UCSD-AML1 (cell line): Measurements from ENCODE around the gene FCER1G.
"Not testable (repeated sequence)": the region's sequence is repeated elsewhere in the genome, so short reads cannot be mapped to it uniquely, and the experiment has no call there.

Source experiments
- DNase-seq: peaks from one replicate; lab custom pipeline; 2025; ENCODE audit not compliant: unreplicated experiment; lab: John Stamatoyannopoulos, UW

The FCER1G gene

GRCh38 chr1:161206411-161207140 lies 8.5 kb upstream of the FCER1G start:
- no peak for DNase-seq

- no peak for DNase-seq
Measured at GRCh38 chr1:161207173-161207572, 7.9 kb upstream of the FCER1G start.

- DNase-seq = peak; percentile 77
Measured at GRCh38 chr1:161209790-161210409, 5.2 kb upstream of the FCER1G start.

DNA sequence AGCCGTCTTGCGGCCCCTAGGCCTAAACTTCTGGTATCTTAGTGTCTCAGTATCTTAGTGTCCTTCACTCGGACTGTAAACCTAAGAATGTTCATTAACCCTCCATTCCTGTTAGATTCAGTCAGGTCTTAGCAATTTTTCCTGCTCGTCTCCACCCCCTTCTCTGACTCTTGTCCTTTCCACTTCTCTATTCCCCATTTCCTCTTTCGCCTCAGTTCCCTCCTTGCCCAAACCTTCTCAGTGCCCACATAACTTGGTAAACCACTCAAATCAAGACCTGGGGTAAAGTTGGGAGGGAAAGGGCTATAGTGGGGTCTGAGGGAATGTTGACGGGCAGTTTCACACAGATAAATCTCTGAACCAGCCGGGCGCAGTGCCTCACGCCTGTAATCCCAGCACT lies 726 bp upstream of the FCER1G start:
- no peak for DNase-seq

- DNase-seq = peak; percentile 33
Measured at GRCh38 chr1:161216945-161217712, 2.0 kb downstream of the FCER1G start.

- no peak for DNase-seq
Measured at GRCh38 chr1:161217831-161218230, 2.7 kb downstream of the FCER1G start.

- no peak for DNase-seq
Measured at GRCh38 chr1:161218301-161219077, 3.4 kb downstream of the FCER1G start.

- no peak for DNase-seq
Measured at GRCh38 chr1:161219078-161219892, 4.2 kb downstream of the FCER1G start.

DNA sequence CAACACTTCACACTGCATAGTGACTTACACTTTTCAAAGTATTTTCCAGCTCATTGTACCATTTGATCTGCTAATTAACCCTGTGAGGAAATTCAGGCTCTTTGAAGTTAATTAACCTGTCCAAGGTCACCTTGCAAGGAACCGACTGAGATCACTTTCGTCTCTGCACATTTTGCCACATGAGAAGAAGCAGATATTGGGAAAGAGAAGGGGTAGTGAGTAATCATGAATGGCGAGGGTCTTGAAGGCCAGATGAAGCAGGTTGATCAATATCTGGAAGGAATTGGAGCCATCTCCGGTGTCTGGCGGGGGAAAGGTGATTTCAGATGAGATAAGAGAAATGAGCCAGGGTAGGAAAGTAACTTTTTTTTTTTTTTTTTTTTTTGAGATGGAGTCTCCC lies 4.9 kb downstream of the FCER1G start:
- DNase-seq = no peak

DNA sequence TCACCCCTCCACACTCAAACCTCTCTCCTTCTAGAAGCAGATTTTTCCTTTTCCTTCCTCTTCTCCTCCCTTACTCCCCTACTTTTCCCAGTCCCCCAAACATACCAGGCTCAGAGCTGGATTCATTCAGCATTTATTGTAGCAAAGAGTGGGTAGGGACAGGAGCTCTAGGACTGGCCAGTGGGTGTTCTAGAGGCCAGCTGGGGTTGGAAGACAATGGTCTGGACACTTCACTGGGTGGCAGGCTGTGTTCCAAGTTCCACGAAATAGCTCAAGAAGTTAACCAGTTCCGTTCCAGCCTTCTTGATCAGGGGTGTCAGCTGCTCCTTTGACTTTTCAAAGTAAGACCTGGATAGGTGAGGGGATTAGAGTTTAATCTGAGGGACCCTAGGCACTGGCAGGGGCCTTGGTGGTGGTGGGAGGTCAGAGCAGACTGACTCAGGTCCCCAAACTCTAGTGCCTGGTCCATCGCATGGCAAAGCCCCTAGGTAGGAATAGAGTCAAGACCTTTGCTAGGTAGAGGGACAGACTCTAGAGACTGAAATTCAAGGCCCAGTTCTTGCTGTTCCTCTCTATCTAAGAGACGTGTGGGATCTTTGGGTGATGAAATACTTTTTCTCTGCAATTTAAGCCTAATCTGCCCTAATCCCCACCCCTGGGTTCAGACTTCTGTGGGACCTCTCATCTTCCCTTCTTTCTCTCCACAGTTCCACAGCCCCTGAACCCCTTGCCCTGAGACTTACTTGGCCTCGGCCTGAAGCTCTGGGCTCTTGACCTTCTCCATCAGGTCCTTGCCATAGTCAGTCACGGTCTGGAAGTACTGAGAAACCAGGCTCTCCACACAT lies 7.3 kb downstream of the FCER1G start:
- no peak for DNase-seq

DNA sequence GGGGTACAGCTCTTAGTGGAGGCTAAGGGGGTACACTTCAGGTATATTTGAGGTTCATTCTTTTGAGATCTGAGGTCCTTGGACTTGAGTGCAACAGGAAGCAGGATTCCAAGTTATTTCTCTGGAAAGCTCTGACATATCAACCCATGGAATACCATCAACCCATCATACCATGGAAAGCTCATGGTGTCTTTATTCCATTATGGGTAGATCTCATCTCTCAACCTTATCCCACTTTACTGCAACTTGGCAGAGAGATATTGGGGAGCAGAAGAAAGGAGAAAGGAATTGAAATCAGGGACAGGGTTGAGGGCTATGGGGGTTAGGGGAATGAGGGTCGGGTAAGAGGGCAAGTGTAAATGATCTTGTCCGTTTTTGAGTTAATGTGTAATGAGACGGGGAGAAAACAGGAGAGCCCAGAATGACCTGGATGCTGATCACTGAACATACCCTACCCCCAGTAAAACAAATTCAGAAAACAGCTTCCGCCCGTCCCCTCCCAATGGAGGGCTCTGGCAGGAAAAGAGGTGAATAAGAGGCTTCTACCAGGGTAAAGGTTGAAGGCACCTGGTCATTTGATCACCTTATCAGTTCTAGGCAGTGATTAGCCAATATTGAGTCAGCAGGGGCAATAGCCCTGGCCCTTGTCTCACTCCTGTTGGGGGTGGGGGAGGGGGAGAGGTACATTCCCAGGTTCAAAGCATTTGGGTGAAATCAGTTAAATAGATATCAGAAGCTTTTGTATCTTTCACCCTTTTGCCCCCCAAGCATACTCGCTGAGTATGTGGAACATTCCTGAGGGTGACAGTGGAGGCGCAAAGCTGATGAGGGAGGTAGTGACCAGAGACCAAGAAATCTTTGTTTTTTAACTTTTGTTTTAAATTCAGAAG lies 9.0 kb downstream of the FCER1G start:
- DNase-seq = no peak

DNA sequence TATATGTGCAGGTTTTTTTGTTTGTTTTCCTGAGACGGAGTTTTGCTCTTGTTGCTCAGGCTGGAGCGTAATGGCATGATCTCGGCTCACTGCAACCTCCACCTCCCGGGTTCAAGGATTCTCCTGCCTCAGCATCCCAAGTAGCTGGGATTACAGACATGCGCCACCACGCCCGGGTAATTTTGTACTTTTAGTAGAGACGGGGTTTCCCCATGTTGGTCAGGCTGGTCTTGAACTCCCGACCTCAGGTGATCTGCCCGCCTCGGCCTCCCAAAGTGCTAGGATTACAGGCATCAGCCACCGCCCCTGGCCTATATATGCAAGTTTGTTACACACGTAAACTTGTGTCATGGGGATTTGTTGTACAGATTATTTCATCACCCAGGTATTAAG lies 9.6 kb downstream of the FCER1G start:
- DNase-seq = not testable (repeated sequence)

GRCh38 chr1:161225178-161225533 lies 10.1 kb downstream of the FCER1G start:
- no peak for DNase-seq

DNA sequence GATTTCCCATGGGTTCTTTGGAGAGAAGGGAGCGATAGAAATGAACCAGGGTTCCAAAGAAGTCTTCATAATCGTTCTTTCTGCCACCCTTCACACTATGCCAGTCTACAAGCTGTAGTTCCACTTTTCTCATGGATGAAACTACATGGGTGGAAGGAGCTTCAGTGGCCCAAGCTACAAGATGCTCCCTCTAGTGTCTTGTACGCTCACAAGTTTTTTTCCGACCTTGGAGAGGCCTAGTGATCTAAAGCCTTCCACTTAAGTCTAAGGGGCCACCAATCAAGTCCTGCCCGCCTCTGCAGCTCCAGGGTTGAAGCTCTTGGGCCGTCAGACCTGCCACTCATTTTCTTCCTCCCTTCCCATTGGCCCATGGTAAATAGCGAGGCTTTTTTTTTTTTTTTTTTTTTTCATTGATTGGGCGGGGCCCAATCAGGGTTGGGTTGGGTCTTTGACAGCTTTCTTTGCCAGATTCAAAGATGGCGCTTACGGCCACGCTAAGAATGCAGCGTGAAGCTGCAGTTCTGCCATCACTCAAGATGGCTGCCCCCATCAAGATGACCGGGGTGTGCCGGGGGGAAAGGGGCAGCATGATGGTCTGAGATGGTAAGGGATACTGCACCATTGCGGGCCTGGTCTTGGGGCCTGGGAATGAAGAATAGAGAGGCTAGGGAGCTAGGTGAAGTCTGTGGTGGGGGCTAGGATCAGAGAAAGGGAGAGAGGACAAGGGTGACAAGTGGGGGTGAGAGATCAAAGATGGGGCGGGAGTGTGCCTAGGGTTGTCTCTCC lies 10.6 kb downstream of the FCER1G start, which contains the start of gene TOMM40L:
TOMM40L (plus strand) TSS at position 527 of the 786 bp plus-strand sequence. CDS start 430 bp downstream, outside the sequence.
- DNase-seq = peak; percentile 90

- DNase-seq = no peak
Measured at GRCh38 chr1:161226320-161226711, 11.2 kb downstream of the FCER1G start.

DNA sequence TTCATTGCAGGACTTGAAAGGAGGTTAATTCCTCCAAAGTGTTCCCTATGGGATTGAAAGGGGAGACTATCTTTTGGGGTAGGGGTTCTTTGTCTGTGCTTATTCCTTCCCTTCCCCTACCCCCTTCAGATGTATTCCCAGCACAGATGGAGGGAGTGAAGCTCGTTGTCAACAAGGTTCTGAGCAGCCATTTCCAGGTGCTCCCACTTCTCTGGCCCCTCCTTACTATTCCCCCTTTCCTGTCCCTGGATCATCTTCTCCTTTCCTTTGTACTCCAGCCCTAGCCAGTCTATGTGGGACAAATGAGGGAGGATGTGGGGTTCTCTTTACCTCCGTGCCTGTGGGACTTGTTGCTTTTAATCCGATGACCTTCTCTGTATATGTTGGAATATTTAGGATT lies 11.7 kb downstream of the FCER1G start:
- no peak for DNase-seq

DNA sequence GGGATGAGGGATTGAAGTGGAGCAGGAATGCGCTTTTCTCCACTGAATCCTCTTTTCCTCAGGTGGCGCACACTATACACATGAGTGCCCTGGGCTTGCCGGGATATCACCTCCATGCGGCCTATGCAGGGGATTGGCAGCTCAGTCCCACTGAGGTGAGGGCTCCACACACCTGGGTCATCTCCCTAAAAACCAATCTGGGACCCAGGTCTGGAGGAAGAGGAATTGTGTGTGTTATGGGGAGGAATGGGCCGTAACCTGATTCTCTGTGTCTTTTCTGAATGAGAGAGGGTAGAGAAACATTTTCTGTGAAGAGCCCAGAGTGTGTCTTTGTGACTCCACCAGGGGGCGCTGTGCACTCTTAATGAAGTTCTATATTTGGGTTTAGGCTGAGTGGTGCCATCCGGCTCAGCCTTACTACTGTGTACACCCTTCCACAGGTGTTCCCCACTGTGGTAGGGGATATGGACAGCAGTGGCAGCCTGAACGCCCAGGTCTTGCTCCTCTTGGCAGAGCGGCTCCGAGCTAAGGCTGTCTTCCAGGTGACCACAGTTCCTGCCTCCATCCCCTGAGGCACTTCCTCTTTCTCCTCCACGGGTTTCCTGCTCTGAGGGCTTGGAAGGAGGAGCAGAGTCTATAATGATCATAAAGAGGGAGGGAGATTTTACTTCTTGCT lies 12.2 kb downstream of the FCER1G start:
- DNase-seq = peak; percentile 83
